ENCODE measurements around the gene SFSWAP.

- TF ChIP-seq, protein P1, sequence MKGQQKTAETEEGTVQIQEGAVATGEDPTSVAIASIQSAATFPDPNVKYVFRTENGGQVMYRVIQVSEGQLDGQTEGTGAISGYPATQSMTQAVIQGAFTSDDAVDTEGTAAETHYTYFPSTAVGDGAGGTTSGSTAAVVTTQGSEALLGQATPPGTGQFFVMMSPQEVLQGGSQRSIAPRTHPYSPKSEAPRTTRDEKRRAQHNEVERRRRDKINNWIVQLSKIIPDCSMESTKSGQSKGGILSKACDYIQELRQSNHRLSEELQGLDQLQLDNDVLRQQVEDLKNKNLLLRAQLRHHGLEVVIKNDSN (IDR thresholded peaks at IDR 0.05), result no peak
- TF ChIP-seq, protein P2, sequence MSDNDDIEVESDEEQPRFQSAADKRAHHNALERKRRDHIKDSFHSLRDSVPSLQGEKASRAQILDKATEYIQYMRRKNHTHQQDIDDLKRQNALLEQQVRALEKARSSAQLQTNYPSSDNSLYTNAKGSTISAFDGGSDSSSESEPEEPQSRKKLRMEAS (IDR thresholded peaks at IDR 0.05), result no peak
- no peak for TF ChIP-seq TAF1 (IDR thresholded peaks at IDR 0.05; ENCODE audit: low read depth)
- TF ChIP-seq, protein P3, sequence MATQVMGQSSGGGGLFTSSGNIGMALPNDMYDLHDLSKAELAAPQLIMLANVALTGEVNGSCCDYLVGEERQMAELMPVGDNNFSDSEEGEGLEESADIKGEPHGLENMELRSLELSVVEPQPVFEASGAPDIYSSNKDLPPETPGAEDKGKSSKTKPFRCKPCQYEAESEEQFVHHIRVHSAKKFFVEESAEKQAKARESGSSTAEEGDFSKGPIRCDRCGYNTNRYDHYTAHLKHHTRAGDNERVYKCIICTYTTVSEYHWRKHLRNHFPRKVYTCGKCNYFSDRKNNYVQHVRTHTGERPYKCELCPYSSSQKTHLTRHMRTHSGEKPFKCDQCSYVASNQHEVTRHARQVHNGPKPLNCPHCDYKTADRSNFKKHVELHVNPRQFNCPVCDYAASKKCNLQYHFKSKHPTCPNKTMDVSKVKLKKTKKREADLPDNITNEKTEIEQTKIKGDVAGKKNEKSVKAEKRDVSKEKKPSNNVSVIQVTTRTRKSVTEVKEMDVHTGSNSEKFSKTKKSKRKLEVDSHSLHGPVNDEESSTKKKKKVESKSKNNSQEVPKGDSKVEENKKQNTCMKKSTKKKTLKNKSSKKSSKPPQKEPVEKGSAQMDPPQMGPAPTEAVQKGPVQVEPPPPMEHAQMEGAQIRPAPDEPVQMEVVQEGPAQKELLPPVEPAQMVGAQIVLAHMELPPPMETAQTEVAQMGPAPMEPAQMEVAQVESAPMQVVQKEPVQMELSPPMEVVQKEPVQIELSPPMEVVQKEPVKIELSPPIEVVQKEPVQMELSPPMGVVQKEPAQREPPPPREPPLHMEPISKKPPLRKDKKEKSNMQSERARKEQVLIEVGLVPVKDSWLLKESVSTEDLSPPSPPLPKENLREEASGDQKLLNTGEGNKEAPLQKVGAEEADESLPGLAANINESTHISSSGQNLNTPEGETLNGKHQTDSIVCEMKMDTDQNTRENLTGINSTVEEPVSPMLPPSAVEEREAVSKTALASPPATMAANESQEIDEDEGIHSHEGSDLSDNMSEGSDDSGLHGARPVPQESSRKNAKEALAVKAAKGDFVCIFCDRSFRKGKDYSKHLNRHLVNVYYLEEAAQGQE (IDR thresholded peaks at IDR 0.05; ENCODE audit: low read depth), result no peak
- TF ChIP-seq TEAD4 (IDR thresholded peaks at IDR 0.05), result no peak
- TF ChIP-seq RAD21 (IDR thresholded peaks at IDR 0.05; ENCODE audit: low read depth), result no peak
- no peak for TF ChIP-seq ZBTB7A (IDR thresholded peaks at IDR 0.05; ENCODE audit: low read depth)
- no peak for TF ChIP-seq CEBPB (IDR thresholded peaks at IDR 0.05)
Observed at GRCh38 chr12:131818821-131819585, 108.1 kb downstream of the SFSWAP start.

All from Ishikawa (cell line).